PC-9 (cell line): ENCODE data around the gene PRXL2B. TPM values are rescaled to one million over a fixed set of nuclear protein-coding genes. Genes with fewer than 3 reads are reported as not detected.

Source experiments
- BruUV-seq: library from RNA; stranded (reverse); fragments of 400-500 nt; replicated peaks from 2 replicates; lab custom pipeline; 2021; lab: Mats Ljungman, UMichigan
- CTCF ChIA-PET: fragments of 300-600 bp; sonication (Branson Sonifier 250); formaldehyde crosslinking; loops from one replicate; lab custom pipeline; 2022; ENCODE audit warnings: antibody characterized with exemption; lab: Charles Lee
- POLR2A ChIA-PET: fragments of 300-600 bp; sonication (Branson Sonifier 250); formaldehyde crosslinking; loops from one replicate; lab custom pipeline; 2022; ENCODE audit warnings: antibody characterized with exemption; ENCODE audit not compliant: unreplicated experiment; lab: Charles Lee
- DNase-seq, 2 experiments: peaks; one replicate each; pipeline versions ENCODE4 v3.0.0 to v3.0.0-alpha.2; 2015 to 2022; ENCODE audit warnings: mixed read lengths in 1 of 2
- H2AFZ ChIP-seq: fragments of 200-600 bp; sonication (generic); 2 replicates; pipeline ENCODE4 v1.8.1; 2017; ENCODE audit warnings: antibody characterized with exemption
- H3F3A ChIP-seq: fragments of 200-600 bp; sonication (generic); 2 replicates; pipeline ENCODE4 v1.8.1; 2017; ENCODE audit warnings: antibody characterized with exemption, mild to moderate bottlenecking, low read depth; ENCODE audit not compliant: insufficient read depth
- H3K27ac ChIP-seq: fragments of 200-600 bp; sonication (generic); 2 replicates; pipeline ENCODE4 v1.6.1; 2016; ENCODE audit warnings: mixed run types
- H3K27me3 ChIP-seq: fragments of 200-600 bp; sonication (generic); 2 replicates; pipeline ENCODE4 v1.6.1; 2016; ENCODE audit warnings: low read depth, mixed run types; ENCODE audit not compliant: insufficient read depth
- H3K36me3 ChIP-seq: fragments of 200-600 bp; sonication (generic); 2 replicates; pipeline ENCODE4 v1.6.1; 2016; ENCODE audit warnings: low read depth, mixed run types
- H3K4me1 ChIP-seq: fragments of 200-600 bp; sonication (generic); replicated peaks from 2 replicates; pipeline ENCODE4 v1.6.1; 2016; ENCODE audit warnings: mixed run types; ENCODE audit not compliant: insufficient read depth
- H3K4me2 ChIP-seq: fragments of 200-600 bp; sonication (generic); 2 replicates; pipeline ENCODE4 v1.6.1; 2017; ENCODE audit warnings: mixed run types
- H3K4me3 ChIP-seq: fragments of 200-600 bp; sonication (generic); 2 replicates; pipeline ENCODE4 v1.6.1; 2016; ENCODE audit warnings: mixed run types
- H3K79me2 ChIP-seq: fragments of 200-600 bp; sonication (generic); 2 replicates; pipeline ENCODE4 v1.6.1; 2017; ENCODE audit warnings: low read depth, mixed run types
- H3K9me2 ChIP-seq: fragments of 200-600 bp; sonication (generic); 2 replicates; pipeline ENCODE4 v1.8.1; 2017; ENCODE audit warnings: mild to moderate bottlenecking; ENCODE audit not compliant: insufficient read depth
- H3K9me3 ChIP-seq: fragments of 200-600 bp; sonication (generic); 2 replicates; pipeline ENCODE4 v1.8.1; 2016; ENCODE audit warnings: low read depth; ENCODE audit not compliant: insufficient read depth
- H4K20me1 ChIP-seq: fragments of 200-600 bp; sonication (generic); 2 replicates; pipeline ENCODE4 v1.8.1; 2017; ENCODE audit not compliant: insufficient read depth
- CTCF ChIP-seq: fragments of 200-600 bp; sonication (generic); conservative IDR thresholded peaks from 2 replicates; pipeline ENCODE4 v1.6.1; 2017; ENCODE audit warnings: mixed run types, antibody characterized with exemption, mild to moderate bottlenecking, moderate library complexity
- EZH2 ChIP-seq: fragments of 200-600 bp; sonication (generic); IDR thresholded peaks from 2 replicates; pipeline ENCODE4 v1.8.0; 2017; ENCODE audit warnings: antibody characterized with exemption, low read depth
- intact Hi-C: fragments of 100-400 bp; cut with micrococcal nuclease; formaldehyde crosslinking; loops from one replicate; pipeline ENCODE4 v1.10.0; 2022; ENCODE audit not compliant: unreplicated experiment
- total RNA-seq: library from RNA; stranded (reverse); gene quantifications from 2 replicates; pipeline ENCODE4 v1.2.3, GENCODE V29; 2021

Gene PRXL2B
- total RNA-seq, 1 experiment from 2014 or later = 26.1 TPM

- ChIA-PET CTCF (no interaction called here), POLR2A (no interaction called here)
- intact Hi-C loops = no loop called here
- H2AFZ ChIP-seq = no peak overlapping the region
- H4K20me1 ChIP-seq = no peaks in the 10 kb centered on the region
- H3K4me2 ChIP-seq = peak overlapping the region; percentile 56
- no peak overlapping the region for H3K4me3 ChIP-seq
- no peak overlapping the region for H3K27ac ChIP-seq
- H3K79me2 ChIP-seq = no peaks in the 10 kb centered on the region
- no peaks in the 10 kb centered on the region for H3F3A ChIP-seq
- no peak for TF ChIP-seq CTCF
- TF ChIP-seq EZH2 = no peak
- H3K9me3 ChIP-seq = no peaks in the 10 kb centered on the region
- DNase-seq = peak in 1 of 2 experiments; percentile 54
- H3K9me2 ChIP-seq = no peaks in the 10 kb centered on the region
- H3K36me3 ChIP-seq = no peaks in the 10 kb centered on the region
- H3K27me3 ChIP-seq = peaks cover 27% of the 10 kb centered on the region
- BruUV-seq = no TSS peak
- H3K4me1 ChIP-seq = no peaks in the 10 kb centered on the region
These were observed 7.5 kb downstream of the PRXL2B start for GRCh38 chr1:2594001-2594640.

- no peak for TF ChIP-seq EZH2
- no peak for TF ChIP-seq CTCF
- Histone ChIP-seq H3K27me3 (peaks cover 32% of the 10 kb centered on the region), H3K9me3 (no peaks in the 10 kb centered on the region), H3K4me1 (no peaks in the 10 kb centered on the region), H3K9me2 (no peaks in the 10 kb centered on the region), H3K79me2 (no peaks in the 10 kb centered on the region), H3F3A (no peaks in the 10 kb centered on the region), H3K4me3 (no peak overlapping the region), H3K36me3 (no peaks in the 10 kb centered on the region), H3K27ac (no peak overlapping the region), H4K20me1 (no peaks in the 10 kb centered on the region), H2AFZ (no peak overlapping the region), H3K4me2 (no peak overlapping the region)
- intact Hi-C loops = no loop called here
- no peak for DNase-seq
- ChIA-PET POLR2A (no interaction called here), CTCF (no interaction called here)
- no TSS peak for BruUV-seq
These were observed 8.1 kb downstream of the PRXL2B start for GRCh38 chr1:2594641-2595131.

GRCh38 chr1:2595261-2595811 lies 8.8 kb downstream of the PRXL2B start:
- ChIA-PET POLR2A (no interaction called here), CTCF (no interaction called here)
- H4K20me1 ChIP-seq = no peaks in the 10 kb centered on the region
- H2AFZ ChIP-seq = no peak overlapping the region
- H3K36me3 ChIP-seq = no peaks in the 10 kb centered on the region
- no peak overlapping the region for H3K27ac ChIP-seq
- intact Hi-C loops = no loop called here
- no peak for DNase-seq
- H3K79me2 ChIP-seq = no peaks in the 10 kb centered on the region
- H3K27me3 ChIP-seq = peaks cover 39% of the 10 kb centered on the region
- no peaks in the 10 kb centered on the region for H3F3A ChIP-seq
- no TSS peak for BruUV-seq
- no peak overlapping the region for H3K4me2 ChIP-seq
- no peaks in the 10 kb centered on the region for H3K9me3 ChIP-seq
- TF ChIP-seq EZH2 (no peak), CTCF (no peak)
- no peak overlapping the region for H3K4me3 ChIP-seq
- no peaks in the 10 kb centered on the region for H3K9me2 ChIP-seq
- H3K4me1 ChIP-seq = no peaks in the 10 kb centered on the region
